GM18858 (cell line): ENCODE results near the gene RNF166.

Experiments used
- ATAC-seq: cut with Tn5 transposase; IDR thresholded peaks from one replicate; pipeline ENCODE4 v1.9.1; 2021; ENCODE audit not compliant: unreplicated experiment

RNF166 gene

DNA sequence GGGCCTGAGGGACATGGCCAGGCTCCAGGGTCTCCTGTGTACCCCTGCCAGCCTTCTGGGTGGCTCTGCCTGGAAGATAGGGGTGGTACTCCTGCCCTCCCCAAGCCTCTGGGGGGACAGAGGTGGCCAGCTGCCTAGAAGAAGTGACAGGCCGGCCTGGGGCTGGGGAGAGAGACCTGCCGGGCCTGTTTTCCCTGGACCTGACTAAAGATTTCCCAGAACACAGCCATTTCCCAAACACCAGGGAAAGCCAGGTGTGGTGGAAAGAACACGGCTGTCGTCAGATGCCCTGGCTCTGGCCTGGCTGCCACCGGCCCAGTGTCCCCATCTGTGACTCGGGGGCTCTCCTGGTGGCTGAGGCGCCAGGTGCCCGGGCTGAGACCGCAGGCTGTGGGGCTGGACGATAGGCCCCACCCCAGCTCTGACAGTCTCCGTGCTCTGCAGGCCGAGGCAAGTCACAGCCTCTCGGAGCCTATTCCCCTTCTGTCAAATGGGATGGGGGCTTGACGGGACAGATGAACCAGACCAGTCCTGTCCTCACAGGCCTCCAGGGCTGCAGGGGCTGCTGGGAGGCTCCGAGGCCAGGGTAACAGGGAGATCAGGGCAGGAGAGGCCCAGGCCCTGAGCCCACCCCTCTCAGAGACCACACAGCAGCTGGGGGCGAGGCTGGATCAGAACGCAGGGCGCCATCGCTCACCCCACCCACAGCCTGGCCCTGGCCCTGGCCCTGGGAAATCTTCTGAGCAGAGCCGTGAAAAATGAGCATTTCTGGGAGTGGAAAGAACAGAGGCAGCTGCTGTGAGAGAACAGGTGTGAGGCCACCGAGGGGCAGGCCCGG, 33.1 kb upstream of the RNF166 start:
- no peak for ATAC-seq

DNA sequence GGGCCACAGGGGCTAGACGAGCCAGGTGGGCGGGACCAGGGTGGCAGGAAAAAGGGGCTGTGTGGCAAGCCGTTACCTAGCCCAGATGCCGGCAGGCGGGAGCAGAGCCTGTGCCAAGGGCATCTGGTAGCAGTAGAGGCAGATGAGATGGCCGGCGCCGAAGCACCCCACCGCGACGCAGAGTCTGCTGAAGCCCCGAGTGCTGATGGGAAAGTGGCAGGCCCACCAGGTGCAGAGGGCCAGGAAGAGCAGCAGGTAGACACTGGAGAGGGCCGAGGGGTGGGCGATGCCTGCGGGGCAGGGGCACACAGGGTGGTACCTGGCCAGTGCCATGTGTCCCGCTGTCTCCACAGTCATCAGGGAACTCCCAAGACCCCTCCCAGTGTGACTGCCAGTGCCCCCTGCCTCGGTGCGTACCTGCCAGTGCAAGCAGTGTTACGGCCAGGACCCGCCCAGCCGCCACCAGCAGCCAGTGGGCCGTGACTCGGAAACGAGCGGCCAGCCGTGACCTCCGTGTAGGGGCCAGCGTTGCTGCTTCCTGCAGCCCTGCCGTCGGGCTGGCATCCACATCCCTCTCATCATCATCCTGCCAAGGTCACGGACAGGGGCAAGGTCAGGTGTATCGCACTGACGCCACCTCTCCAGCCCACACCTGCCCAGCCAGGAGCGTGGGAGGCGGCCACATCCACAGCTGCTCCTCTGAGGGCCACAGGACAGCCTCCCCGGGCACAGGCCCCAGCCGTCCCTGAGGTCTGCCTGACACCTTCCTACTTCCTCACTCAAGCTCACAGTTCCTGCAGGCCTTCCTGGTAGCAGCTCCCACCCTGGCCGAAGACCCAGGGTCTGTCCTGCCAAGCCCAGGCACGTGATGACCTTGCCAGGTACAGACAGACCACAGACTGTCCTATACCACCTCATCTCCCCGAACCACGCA, 32.2 kb upstream of the RNF166 start:
- ATAC-seq, result no peak

DNA sequence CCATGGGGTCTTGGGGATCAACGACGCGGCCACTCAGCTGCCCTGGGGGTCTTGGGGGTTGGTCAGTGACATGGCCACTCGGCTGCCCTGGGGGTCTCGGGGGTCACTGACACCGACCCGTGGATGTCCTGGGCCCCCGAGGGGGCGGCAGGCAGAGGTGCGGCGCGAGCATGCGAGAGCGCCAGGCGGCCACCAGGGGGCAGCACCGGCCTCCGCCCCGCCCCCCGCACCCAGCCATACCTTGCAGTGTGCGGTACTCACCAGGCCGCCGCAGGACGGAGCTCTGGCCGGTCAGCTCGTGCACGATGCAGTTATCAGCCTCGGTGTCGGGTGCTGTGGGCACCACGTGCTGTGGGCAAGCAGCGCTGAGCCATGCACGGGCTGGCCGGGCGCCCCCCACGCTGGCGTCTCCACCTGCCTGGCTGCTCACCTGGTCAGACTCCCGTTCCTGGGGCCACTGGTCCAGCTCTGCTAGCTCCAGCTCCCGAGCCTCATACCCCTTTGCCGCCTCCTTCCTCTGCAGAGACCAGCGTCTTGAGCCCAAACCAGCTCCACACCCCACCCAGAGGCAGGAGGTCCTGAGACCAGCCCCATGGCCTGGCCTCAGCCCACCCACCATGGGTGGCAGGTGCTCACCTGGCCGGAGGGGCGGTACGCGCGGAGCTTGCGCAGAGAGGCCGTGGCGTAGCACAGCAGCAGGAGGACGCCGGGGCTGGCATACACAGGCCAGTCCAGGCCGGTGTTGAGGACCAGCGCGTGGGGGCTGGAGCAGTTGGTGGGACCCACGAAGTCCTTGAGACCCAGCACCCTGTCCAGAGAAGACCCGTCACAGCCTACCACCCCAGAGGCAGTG, 31.3 kb upstream of the RNF166 start:
- ATAC-seq, result no peak

DNA sequence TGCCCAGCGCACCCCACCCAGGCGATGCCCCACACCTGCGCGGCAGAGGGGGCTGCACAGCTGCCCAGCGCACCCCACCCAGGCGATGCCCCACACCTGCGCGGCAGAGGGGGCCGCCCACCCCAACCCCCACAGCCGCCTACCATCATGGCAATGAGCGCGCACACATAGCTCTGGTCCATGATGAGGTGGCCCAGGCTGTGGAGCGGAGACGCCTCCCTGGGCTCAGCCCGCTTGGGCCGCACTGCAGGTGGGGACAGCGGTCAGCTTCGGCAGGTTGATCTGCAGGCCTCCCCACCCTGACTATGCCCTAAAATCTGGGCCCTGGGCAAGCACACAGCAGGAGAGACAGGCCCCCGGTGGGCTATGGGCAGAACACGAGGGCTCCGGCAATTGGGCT, 30.3 kb upstream of the RNF166 start:
- no peak for ATAC-seq

DNA sequence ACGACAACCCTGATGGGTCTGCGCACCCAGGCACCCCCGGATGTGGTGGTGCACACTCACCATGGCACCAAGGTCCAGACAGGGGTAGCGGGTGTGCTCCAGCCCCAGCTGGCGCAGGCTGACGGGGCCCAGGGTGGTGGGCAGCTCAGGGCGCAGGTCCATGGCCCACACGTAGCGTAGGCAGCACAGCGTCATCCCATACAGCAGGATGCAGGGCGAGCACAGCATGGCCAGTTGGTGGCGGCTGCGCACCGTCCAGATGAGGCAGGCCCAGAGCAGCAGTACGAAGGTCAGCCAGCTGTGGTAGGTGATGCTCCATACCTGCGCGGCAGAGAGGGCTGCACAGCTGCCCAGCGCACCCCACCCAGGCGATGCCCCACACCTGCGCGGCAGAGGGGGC, 29.9 kb upstream of the RNF166 start:
- no peak for ATAC-seq

DNA sequence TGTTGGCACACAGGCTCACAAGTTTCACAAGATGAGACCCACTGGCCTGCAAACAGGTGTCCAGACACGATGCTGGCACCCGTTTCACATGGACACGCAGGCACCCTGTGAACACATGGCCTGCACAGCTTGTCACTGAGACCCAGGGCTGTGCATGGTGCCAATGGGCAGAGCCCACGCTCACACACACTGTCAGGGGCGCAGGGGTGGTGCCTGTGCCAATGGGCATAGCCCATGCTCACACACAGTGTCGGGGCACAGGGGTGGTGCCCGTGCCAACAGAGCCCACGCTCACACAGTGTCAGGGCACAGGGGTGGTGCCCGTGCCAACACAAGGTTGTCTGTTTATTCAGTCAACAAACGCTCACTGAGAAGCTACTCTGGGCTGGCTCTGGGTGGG, 29.4 kb upstream of the RNF166 start:
- ATAC-seq, result no peak

DNA sequence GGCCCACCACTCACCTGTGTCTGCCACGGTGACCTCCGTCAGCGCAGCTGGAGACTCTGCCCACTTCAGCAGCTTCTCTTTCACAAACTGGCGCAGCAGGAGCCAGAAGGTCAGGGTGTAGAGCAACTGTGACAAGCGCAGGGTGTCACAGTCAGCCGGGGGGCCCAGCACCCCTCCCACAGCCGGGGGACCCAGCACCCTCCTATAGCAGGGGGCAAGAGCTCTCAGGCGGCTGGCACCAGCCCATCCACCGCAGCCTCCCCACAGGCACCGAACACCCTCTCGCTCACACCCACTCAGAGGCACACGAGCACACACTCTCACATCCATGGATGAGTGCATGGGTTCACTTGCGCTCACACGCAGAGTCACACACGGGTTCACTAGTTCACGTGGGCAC, 28.9 kb upstream of the RNF166 start:
- no peak for ATAC-seq

DNA sequence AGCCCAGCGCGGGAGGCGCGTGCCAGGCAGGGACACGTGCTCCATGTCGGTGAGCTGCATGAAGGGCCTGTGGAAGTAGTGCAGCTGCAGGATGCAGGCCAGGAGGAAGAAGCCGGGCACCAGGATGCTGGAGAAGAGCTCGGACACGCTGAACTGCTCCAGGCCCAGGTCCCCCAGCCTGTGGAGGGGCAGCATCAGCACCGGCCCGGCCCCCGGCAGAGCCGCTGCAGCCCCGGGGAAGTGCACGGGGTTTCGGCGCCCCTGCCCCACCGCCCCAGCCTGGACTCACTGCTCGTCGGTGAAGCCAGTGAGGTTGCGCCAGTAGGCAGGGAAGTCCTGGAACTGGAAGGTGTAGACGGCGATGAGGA, 28.1 kb upstream of the RNF166 start:
- no peak for ATAC-seq

DNA sequence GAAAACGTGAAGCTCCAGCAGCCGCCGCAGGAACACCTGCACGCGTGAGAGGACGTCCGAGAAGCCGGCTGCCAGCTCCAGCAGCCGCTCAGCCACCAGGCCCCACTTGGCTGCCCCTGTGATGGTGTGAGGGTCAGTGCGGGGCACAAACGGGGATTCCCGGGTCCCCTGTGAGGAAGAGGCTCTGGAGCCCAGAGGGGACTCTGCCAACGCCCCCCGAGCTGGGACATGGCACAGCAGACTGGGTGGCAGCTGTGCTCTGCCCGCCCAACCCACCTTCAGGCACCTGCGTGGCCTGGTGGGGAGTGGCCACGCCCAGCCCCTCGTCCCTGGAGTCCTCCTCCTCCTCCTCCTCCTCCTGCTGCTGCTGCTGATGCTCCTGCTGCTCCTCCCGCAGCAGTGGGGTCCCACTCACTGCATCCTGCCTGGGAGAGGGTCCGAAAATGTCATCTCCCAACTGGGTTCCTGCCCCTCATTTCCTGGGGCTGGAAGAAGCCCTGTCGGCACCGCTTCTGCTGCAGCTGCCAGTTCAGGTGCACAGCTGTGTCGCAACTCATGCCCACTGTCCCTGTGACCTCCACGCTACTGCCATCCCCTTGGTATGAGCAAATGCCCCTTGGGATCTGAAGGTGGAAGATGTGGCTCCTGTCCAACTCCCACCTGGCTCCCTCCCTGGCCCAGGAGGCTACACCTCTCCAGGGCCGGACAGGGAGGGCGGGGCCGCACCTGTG, 27.6 kb upstream of the RNF166 start:
- no peak for ATAC-seq

DNA sequence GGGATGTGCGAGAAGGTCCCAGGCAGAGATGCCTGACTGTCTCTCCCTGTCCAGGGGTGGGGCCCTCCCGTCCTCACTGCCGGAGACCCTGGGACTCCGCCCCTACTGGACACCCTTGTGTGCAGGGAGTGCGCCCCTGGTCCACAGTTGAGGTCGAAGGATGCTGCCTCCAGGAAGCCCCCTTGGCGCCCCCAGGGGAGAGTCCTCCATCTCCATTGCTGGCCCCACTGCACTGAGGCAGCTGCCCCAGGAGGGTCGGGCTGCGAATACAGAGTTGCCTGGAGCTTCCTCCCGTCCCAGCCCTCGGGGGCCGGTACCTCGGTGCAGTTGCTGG, 26.7 kb upstream of the RNF166 start:
- ATAC-seq, result no peak

DNA sequence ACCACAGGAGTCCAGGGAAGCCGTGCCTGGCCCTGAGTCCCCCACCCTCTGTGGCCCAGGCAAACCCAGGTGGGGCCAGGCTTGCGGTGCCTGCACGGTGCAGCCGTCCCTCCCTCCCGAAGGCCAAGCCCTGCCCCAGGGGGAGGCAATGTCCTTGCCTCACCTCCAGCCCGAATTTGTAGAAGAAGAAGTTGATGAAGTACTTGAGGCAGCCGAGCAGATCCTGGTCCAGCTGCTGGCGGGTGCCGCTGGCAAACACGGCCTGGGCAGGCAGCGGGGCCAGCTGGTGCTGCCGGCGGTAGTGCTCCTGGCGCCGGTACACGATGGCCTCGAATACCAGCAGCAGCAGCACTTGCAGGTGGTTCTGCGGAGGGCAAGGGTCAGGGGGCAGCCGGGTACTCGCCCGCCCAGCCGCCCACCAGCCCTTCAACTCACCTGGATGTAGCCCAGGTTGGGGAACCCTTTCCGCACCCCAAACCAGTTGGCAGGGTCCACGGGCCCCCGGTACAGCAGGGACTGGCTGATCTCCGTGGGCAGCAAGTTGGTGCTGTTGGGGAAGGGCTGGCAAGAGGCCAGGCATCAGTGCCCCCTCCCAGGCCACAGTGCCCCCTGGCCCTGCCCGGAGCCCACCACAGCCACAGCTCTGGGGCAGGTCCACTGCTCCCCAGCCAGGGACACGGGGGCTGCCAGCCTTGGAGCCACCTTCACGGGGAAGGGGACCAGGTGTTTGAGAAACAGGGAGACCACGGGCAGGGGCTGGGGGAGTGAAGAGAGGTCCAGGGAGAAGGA, 26.2 kb upstream of the RNF166 start:
- ATAC-seq, result no peak

DNA sequence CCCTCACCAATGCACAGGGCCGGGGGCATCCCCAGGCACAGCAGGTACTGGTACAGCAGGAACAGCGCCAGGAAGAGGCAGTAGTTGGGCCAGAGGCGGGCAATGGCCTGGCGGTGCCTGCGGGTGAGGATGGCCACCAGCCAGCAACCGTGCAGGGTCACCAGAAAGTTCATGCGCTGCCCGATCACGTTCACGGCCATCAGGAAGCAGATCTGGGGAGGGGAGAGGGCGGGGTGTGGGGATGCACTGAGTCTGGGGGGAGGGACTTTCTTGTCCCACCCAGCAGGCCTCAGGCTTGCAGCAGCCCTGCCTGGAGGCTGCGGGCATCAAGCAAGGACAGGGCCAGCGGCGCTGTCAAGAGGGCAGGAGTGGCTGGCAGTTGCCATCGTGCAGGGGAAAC, 25.5 kb upstream of the RNF166 start:
- no peak for ATAC-seq

DNA sequence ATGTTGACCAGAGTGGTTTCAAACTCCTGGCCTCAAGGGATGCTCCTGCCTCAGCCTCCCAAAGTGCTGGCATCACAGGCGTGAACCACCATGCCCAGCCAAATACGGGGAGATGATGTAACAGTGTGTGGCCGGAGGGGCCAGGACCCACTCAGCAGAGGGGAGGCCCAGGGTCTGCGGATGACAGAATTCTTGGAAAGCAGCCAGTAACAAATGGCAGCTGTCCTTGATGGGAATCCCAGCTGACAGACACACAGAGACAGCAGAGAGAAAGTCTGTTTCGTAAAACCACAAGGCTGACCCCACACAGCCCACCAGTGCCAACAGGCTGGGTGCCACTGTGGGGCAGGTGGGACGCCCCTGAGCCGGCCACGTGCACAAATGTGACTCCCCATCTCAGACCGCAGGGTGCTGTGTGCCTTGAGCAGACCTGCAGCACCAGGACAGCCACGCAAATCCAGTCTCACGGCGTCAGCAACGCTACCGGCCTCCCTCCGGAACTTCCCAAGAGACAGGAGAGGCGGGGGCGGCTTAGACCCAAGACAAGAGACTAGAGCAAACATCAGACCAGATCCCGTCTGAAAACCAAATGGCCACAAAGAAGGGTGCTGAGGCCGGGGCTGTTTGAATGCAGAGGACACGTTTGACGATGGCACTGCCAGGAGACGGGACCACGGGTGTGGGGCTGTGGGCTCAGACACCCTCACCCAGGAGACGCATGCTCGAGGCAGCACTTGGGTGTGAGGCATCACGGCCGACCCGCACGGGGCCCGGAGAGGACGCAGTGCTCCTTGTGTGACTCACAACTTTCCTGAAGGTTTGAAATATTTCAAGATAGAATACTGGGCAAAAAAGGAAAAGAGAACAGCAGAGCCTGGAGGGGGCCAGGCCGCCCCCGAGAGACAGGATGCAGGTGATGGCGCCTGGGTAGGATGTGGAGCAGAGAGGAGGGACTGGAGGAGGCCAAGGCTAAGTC, 24.7 kb upstream of the RNF166 start:
- no peak for ATAC-seq

DNA sequence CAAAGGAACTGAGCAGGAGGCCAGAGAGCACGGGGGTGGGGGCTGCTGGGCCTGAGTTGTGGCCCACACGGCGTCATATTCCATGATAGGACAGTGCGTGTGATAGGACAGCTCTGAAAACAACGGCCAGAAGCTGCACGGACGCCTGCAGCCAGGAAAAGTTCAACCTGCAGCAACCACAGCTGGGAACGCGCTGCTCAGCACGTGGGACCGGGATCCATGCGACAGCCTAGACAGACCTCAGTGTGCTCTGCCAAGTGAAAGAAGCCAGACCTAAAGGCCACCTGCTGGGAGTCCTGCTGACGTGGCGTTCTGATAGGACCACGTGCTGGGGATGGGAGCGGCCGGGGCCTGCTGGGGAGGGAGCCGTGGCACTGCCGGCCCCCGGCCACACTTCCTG, 21.7 kb upstream of the RNF166 start:
- no peak for ATAC-seq

DNA sequence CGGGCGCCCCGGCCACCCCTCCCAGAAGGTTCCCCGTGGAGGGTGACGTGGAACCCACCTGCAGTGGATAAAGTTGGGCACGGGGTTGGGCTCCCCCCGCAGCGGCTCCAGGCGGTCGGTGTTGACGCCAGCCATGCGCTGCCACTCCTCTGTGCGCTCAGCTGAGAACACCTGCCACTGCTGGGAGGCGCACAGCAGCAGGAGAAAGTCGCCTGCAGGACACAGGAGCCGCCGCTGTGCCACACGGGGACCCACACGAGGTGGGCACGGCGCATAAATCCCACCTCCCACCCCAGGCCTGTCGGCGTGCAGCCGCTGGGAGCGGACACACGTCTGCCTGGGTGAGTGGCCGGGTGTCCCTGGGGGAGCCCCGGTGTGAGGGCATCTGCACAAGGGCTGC, 20.8 kb upstream of the RNF166 start:
- ATAC-seq, result no peak

DNA sequence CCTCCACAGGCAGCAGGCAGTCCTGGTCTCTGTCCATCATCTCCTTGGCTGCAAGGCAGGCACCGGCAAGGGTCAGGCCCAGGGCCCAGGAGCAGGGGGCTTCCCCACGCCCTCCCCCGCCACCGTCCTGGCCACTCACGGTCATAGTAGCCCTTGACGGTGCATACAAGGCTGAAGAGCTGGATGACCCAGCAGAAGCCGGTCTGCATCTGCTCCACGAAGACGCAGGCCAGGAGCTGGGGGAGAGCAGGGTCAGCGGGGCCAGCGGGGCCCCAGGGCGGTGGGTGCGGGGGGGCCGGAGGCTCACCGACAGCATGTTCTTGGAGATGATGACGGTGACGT, 20.2 kb upstream of the RNF166 start:
- no peak for ATAC-seq

DNA sequence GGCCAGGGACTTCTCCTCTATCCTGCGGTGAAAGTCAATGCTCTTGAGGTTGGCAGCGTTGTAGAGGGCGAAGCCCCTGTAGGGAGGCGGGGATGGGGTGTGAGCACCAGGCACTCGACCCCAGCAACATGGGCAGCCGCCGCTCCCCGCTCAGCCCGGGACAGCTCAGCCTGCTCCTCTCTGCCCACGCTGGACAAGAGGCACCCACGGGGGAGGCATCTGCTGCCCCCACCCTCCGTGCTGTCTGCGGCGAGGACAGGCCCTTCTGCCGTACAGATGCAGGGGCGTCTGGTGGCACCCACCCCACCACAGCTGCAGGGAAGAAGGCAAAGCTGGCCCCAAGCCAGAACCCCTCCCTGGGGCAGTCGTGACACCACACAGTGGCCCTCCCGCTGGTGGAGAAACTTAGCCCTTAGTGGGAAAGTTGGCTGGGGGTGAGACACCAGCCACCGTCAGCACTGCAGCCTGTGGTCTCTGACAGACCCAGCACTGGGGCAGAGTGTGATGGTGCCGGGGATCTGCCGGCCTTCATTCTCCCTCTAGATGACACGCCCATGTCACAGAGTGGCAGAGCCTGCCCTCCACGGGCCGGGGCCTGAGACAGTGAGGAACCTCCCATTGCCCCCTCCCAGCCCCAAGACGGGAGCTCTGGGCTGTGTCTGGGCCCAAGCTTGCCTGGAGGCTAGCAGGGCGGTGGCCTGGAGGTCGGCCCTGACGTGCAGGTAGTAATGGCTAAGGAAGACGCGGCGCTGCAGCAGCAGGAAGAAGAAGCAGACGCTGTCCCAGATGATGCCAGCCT, 19.6 kb upstream of the RNF166 start:
- no peak for ATAC-seq
